ENCODE data around the gene ROR1.
A peak's percentile ranks its signal among the peaks of the same experiment; 100 is the strongest.

The ROR1 gene

GRCh38 chr1:63940440-63940839 is 166.6 kb downstream of the ROR1 start:
- FAIRE-seq: no peak

- FAIRE-seq: no peak
Observed at GRCh38 chr1:63943393-63943792, 169.6 kb downstream of the ROR1 start.

GRCh38 chr1:63945943-63946342 is 172.1 kb downstream of the ROR1 start:
- no peak for FAIRE-seq

GRCh38 chr1:63946866-63947491 is 173.2 kb downstream of the ROR1 start:
- no peak for FAIRE-seq

- FAIRE-seq: no peak
Observed at GRCh38 chr1:63947904-63948303, 174.1 kb downstream of the ROR1 start.

GRCh38 chr1:63950023-63950422 is 176.2 kb downstream of the ROR1 start:
- FAIRE-seq: no peak

- FAIRE-seq: no peak
Observed at GRCh38 chr1:63951059-63951946, 177.5 kb downstream of the ROR1 start.

GRCh38 chr1:63954187-63954586 is 180.4 kb downstream of the ROR1 start:
- FAIRE-seq: no peak

GRCh38 chr1:63955370-63956145 is 181.7 kb downstream of the ROR1 start:
- no peak for FAIRE-seq

GRCh38 chr1:63958556-63958955 is 184.7 kb downstream of the ROR1 start:
- FAIRE-seq: no peak

GRCh38 chr1:63960326-63960725 is 186.5 kb downstream of the ROR1 start:
- FAIRE-seq: no peak

- FAIRE-seq: no peak
Observed at GRCh38 chr1:63966016-63966415, 192.2 kb downstream of the ROR1 start.

GRCh38 chr1:63967901-63968300 is 194.1 kb downstream of the ROR1 start:
- FAIRE-seq: no peak

- no peak for FAIRE-seq
Observed at GRCh38 chr1:63968663-63969440, 195.0 kb downstream of the ROR1 start.

GRCh38 chr1:63969441-63969901 is 195.7 kb downstream of the ROR1 start:
- FAIRE-seq: no peak

- FAIRE-seq: no peak
Observed at GRCh38 chr1:63971557-63971956, 197.7 kb downstream of the ROR1 start.

- no peak for FAIRE-seq
Observed at GRCh38 chr1:63973005-63973419, 199.2 kb downstream of the ROR1 start.

- FAIRE-seq: no peak
Observed at GRCh38 chr1:63974966-63975365, 201.1 kb downstream of the ROR1 start.

GRCh38 chr1:63975481-63975880 is 201.7 kb downstream of the ROR1 start:
- no peak for FAIRE-seq

GRCh38 chr1:63976006-63976405 is 202.2 kb downstream of the ROR1 start:
- FAIRE-seq: no peak

GRCh38 chr1:63977466-63977865 is 203.6 kb downstream of the ROR1 start:
- no peak for FAIRE-seq

GRCh38 chr1:63980740-63981407 is 207.1 kb downstream of the ROR1 start:
- peak; percentile 84 for FAIRE-seq

Data from islet of Langerhans (tissue), 1 donor.